Endothelial cell of umbilical vein (primary cell): Measurements from ENCODE around the gene SHC4. TPM values are rescaled to one million over a fixed set of nuclear protein-coding genes. Genes with fewer than 3 reads are reported as not detected.

Experiments used
- BruUV-seq: library from RNA; stranded (reverse); fragments of 400-500 nt; replicated peaks from 2 replicates; lab custom pipeline; 2021; lab: Mats Ljungman, UMichigan
- CTCF ChIA-PET: fragments of 300-600, 350-600 bp; sonication (Branson Sonifier 250); formaldehyde crosslinking; loops from one replicate; lab custom pipeline; 2021; ENCODE audit warnings: antibody characterized with exemption, inconsistent platforms; lab: Charles Lee
- POLR2A ChIA-PET: fragments of 300-600, 350-600 bp; sonication (Branson Sonifier 250); formaldehyde crosslinking; loops from one replicate; lab custom pipeline; 2021; ENCODE audit warnings: antibody characterized with exemption, inconsistent platforms; lab: Charles Lee
- DNase-seq: peaks from one replicate; pipeline ENCODE4 v3.0.0-alpha.2; 2011; ENCODE audit warnings: low read depth, low spot score
- FAIRE-seq: peaks from 2 replicates; lab custom pipeline; 2011; peaks lifted over from hg19 to GRCh38; lab: Jason Lieb, UNC
- H2AFZ ChIP-seq: 2 replicates; pipeline ENCODE4 v1.6.0; 2012; ENCODE audit warnings: low read depth, low read length, control low read depth, inconsistent platforms
- H3K27ac ChIP-seq: 2 replicates; pipeline ENCODE4 v1.5.1; 2011; ENCODE audit warnings: low read depth, mild to moderate bottlenecking, control low read depth, low read length, moderate library complexity; ENCODE audit not compliant: insufficient read depth
- H3K27me3 ChIP-seq, 2 experiments: 2 replicates each; pipeline versions ENCODE4 v1.6.0 to v1.6.1; 2011; ENCODE audit warnings: low read length in 2 of 2, mixed read lengths in 1 of 2; ENCODE audit not compliant: control insufficient read depth in 2 of 2, insufficient read depth in 2 of 2
- H3K36me3 ChIP-seq, 2 experiments: 2 replicates in 1 of 2; 3 replicates in 1 of 2; pipeline ENCODE4 v1.5.1; 2011; ENCODE audit warnings: low read length in 2 of 2, mild to moderate bottlenecking in 1 of 2, moderate library complexity in 1 of 2; ENCODE audit not compliant: control insufficient read depth in 2 of 2, insufficient read depth in 2 of 2; ENCODE audit errors: extremely low read depth in 1 of 2
- H3K4me1 ChIP-seq: 3 replicates; pipeline ENCODE4 v1.5.1; 2011; ENCODE audit warnings: mild to moderate bottlenecking, low read length; ENCODE audit not compliant: control insufficient read depth, insufficient read depth; ENCODE audit errors: extremely low read depth
- H3K4me2 ChIP-seq: 2 replicates; pipeline ENCODE4 v1.6.1; 2011; ENCODE audit warnings: low read length, control low read depth, mixed read lengths; ENCODE audit not compliant: insufficient read depth
- H3K4me3 ChIP-seq, 3 experiments: fragments of 200-600 bp in 1 of 3; sonication (generic), shearing (Covaris generic) in 1 of 3; replicated peaks in 1 of 3; 2 replicates each; pipeline ENCODE4 v1.5.1; 2011 to 2016; ENCODE audit warnings: control low read depth in 3 of 3, low read length in 3 of 3, mild to moderate bottlenecking in 2 of 3, inconsistent platforms in 1 of 3, low read depth in 1 of 3, moderate library complexity in 1 of 3; ENCODE audit not compliant: insufficient read depth in 1 of 3
- H3K79me2 ChIP-seq: 2 replicates; pipeline ENCODE4 v1.6.0; 2012; ENCODE audit warnings: low read length, inconsistent platforms; ENCODE audit not compliant: control insufficient read depth, insufficient read depth
- H3K9ac ChIP-seq: replicated peaks from 2 replicates; pipeline ENCODE3; 2011; ENCODE audit warnings: low read length, control low read depth; ENCODE audit not compliant: insufficient read depth; ENCODE audit errors: extremely low read depth
- H3K9me1 ChIP-seq: replicated peaks from 3 replicates; pipeline ENCODE4 v1.6.0; 2011; ENCODE audit warnings: mild to moderate bottlenecking, low read length; ENCODE audit not compliant: control insufficient read depth, insufficient read depth; ENCODE audit errors: extremely low read depth
- H3K9me3 ChIP-seq: replicated peaks from 2 replicates; pipeline ENCODE4 v1.5.1; 2012; ENCODE audit warnings: low read length, inconsistent platforms; ENCODE audit not compliant: control insufficient read depth, insufficient read depth
- H4K20me1 ChIP-seq: replicated peaks from 2 replicates; pipeline ENCODE3; 2011; ENCODE audit warnings: mild to moderate bottlenecking, low read length; ENCODE audit not compliant: control insufficient read depth, insufficient read depth; ENCODE audit errors: extremely low read depth
- EZH2 ChIP-seq: IDR thresholded peaks from 2 replicates; pipeline ENCODE4 v1.6.1; 2012; ENCODE audit warnings: borderline replicate concordance, low read depth, mild to moderate bottlenecking, moderate library complexity, low read length, inconsistent platforms; ENCODE audit not compliant: severe bottlenecking
- FOS ChIP-seq: IDR thresholded peaks from 2 replicates; pipeline ENCODE4 v1.6.1; 2011; ENCODE audit warnings: mild to moderate bottlenecking, low read length, moderate library complexity, borderline replicate concordance; ENCODE audit not compliant: insufficient read depth
- GATA2 ChIP-seq: IDR thresholded peaks from 2 replicates; pipeline ENCODE4 v1.7.0; 2011; ENCODE audit warnings: low read depth, mild to moderate bottlenecking, moderate library complexity, mixed read lengths, low read length; ENCODE audit not compliant: insufficient read length, insufficient read depth
- JUN ChIP-seq: IDR thresholded peaks from 2 replicates; pipeline ENCODE4 v1.6.1; 2011; ENCODE audit warnings: borderline replicate concordance, low read depth; ENCODE audit not compliant: insufficient read length, insufficient read depth
- MYC ChIP-seq: IDR thresholded peaks from one replicate; pipeline ENCODE4 v1.6.1; 2011; ENCODE audit warnings: mild to moderate bottlenecking, low read depth, low read length
- POLR2A ChIP-seq: IDR thresholded peaks from 2 replicates; pipeline ENCODE4 v1.6.1; 2012; ENCODE audit warnings: low read depth, mild to moderate bottlenecking, control low read depth, low read length
- POLR2AphosphoS5 ChIP-seq: IDR thresholded peaks from 2 replicates; pipeline ENCODE4 v1.6.1; 2012; ENCODE audit warnings: low read depth, mild to moderate bottlenecking, control low read depth, low read length, moderate library complexity; ENCODE audit not compliant: insufficient read depth
- dilution Hi-C: fragments of 300-500 bp; cut with MboI; formaldehyde crosslinking; loops from one replicate; pipeline ENCODE4 v1.15.0; 2019; ENCODE audit warnings: low sequenced_read_pairs; ENCODE audit not compliant: extremely low pct_ligation_motif_present
- intact Hi-C: fragments of 100-400 bp; cut with micrococcal nuclease; formaldehyde crosslinking; loops from one replicate; pipeline ENCODE4 v1.10.0; 2022
- polyA plus RNA-seq, 4 experiments: library from polyadenylated mRNA; depleted of rRNA in 3 of 4; stranded (reverse) in 3 of 4; unstranded in 1 of 4; fragments of >200 nt; gene quantifications; 2 replicates each; pipeline versions ENCODE4 v1.2.1 to v1.2.3, GENCODE V29; 2011 to 2012; ENCODE audit warnings: missing spikeins in 1 of 4
- total RNA-seq: library from RNA; stranded (reverse); gene quantifications from 2 replicates; pipeline ENCODE4 v1.2.3, GENCODE V29; 2021
- TF ChIP-seq, protein P1 (sequence below): IDR thresholded peaks from 2 replicates; pipeline ENCODE4 v1.6.1; 2011; ENCODE audit not compliant: insufficient read depth, insufficient read length
- TF ChIP-seq, protein P2 (sequence below), 2 donors: IDR thresholded peaks; 1 replicate in 1 of 2; 2 replicates in 1 of 2; pipeline ENCODE4 v1.5.1; 2011; ENCODE audit warnings: low read length in 2 of 2, mild to moderate bottlenecking in 2 of 2, moderate library complexity in 2 of 2, control low read depth in 1 of 2, inconsistent platforms in 1 of 2, low read depth in 1 of 2; ENCODE audit not compliant: insufficient read depth in 1 of 2; ENCODE audit errors: extremely low read depth in 1 of 2

Gene SHC4
- total and polyA plus RNA-seq, 2 donors (not counting 3 experiments of a cell fraction or from before 2014, with no cell fraction given) = 0.20 TPM; not detected in 1

DNA sequence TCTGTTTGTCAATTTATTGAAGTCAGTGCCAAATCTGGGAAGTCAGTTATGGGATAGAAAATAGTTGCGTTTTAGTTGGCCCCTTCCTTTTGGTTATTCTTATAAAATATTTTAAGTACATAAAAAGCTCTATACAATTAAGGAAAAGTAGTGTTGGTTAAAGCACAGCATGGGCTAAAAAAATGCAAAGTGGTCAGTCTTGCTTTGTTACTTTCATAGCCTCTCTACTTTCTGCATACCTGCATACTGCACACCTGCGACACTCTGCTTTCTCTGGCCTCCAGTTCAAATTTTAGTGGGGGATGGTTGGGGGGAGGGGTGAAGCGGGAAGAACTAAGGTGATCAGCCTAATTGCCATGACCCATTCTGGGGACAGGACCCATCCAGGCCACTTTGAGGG, 21.8 kb upstream of the SHC4 start:
- Histone ChIP-seq H3K4me1 (no peaks in the 10 kb centered on the region), H3K4me3 (no peak overlapping the region), H4K20me1 (no peaks in the 10 kb centered on the region), H3K27ac (no peak overlapping the region), H3K9ac (no peak overlapping the region), H2AFZ (no peak overlapping the region), H3K27me3 (peaks cover 5 to 9% of the 10 kb centered on the region in 2 experiments), H3K36me3 (no peaks in the 10 kb centered on the region), H3K9me3 (no peaks in the 10 kb centered on the region), H3K4me2 (no peak overlapping the region), H3K79me2 (no peaks in the 10 kb centered on the region), H3K9me1 (no peaks in the 10 kb centered on the region)
- no peak for TF ChIP-seq EZH2
- no peak for TF ChIP-seq POLR2A
- TF ChIP-seq FOS = no peak
- TF ChIP-seq GATA2 = no peak
- no peak for TF ChIP-seq JUN
- no peak for TF ChIP-seq POLR2AphosphoS5
- TF ChIP-seq, protein P1, sequence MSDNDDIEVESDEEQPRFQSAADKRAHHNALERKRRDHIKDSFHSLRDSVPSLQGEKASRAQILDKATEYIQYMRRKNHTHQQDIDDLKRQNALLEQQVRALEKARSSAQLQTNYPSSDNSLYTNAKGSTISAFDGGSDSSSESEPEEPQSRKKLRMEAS = no peak
- TF ChIP-seq, protein P2, sequence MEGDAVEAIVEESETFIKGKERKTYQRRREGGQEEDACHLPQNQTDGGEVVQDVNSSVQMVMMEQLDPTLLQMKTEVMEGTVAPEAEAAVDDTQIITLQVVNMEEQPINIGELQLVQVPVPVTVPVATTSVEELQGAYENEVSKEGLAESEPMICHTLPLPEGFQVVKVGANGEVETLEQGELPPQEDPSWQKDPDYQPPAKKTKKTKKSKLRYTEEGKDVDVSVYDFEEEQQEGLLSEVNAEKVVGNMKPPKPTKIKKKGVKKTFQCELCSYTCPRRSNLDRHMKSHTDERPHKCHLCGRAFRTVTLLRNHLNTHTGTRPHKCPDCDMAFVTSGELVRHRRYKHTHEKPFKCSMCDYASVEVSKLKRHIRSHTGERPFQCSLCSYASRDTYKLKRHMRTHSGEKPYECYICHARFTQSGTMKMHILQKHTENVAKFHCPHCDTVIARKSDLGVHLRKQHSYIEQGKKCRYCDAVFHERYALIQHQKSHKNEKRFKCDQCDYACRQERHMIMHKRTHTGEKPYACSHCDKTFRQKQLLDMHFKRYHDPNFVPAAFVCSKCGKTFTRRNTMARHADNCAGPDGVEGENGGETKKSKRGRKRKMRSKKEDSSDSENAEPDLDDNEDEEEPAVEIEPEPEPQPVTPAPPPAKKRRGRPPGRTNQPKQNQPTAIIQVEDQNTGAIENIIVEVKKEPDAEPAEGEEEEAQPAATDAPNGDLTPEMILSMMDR (IDR thresholded peaks at IDR 0.05; ENCODE audit: extremely low read depth in 1 of 2, insufficient read depth in 1 of 2, low read depth in 1 of 2, low read length in 2 of 2) = no peak
- no peak for TF ChIP-seq MYC
- FAIRE-seq (no peak), DNase-seq (no peak)
- intact Hi-C loops (no loop called here), dilution Hi-C loops (no loop called here)
- BruUV-seq = no TSS peak
- POLR2A ChIA-PET = no interaction called here
- CTCF ChIA-PET = interaction anchor here (1.0 to 4.3 kb wide), 4 partner anchors 9 to 160 kb away, joined by 3 to 33 read pairs (median 10); no protein-coding TSS in a partner anchor
